ENCODE data around the gene ARHGAP26. TPM values are rescaled to one million over a fixed set of nuclear protein-coding genes. Genes with fewer than 3 reads are reported as not detected.

ARHGAP26 gene
- total and polyA plus RNA-seq, 2 donors (not counting 1 experiment from before 2014, with no cell fraction given) = 4.1 to 6.8 TPM

GRCh38 chr5:143218517-143219170 lies 448.5 kb downstream of the ARHGAP26 start:
- Histone ChIP-seq H3K9ac (ENCODE audit: insufficient read depth, low read length) (no peak overlapping the region), H3K4me1 (ENCODE audit: control insufficient read depth, extremely low read depth, insufficient read depth, low read length) (peaks cover 15% of the 10 kb centered on the region), H3K9me3 (ENCODE audit: control insufficient read depth, insufficient read depth, low read depth, low read length) (no peaks in the 10 kb centered on the region), H3K4me2 (ENCODE audit: extremely low read depth, insufficient read depth, low read length) (no peak overlapping the region), H3K27me3 (ENCODE audit: control insufficient read depth, insufficient read depth, low read length) (no peaks in the 10 kb centered on the region), H3K79me2 (ENCODE audit: control insufficient read depth, insufficient read depth, low read length) (no peaks in the 10 kb centered on the region), H3K27ac (ENCODE audit: insufficient read depth, low read length) (no peak overlapping the region), H3K36me3 (ENCODE audit: control insufficient read depth, insufficient read depth, low read length) (no peaks in the 10 kb centered on the region), H2AFZ (ENCODE audit: low read length) (no peak overlapping the region), H3K4me3 (replicated peaks in 1 of 4; ENCODE audit: control extremely low read depth in 1 of 4, insufficient read depth in 1 of 4, low read depth in 3 of 4, low read length in 4 of 4) (no peak overlapping the region), H4K20me1 (ENCODE audit: control insufficient read depth, extremely low read depth, insufficient read depth, low read length) (no peaks in the 10 kb centered on the region)
- DNase-seq (ENCODE audit: low read depth in 2 of 2) = no peak
- TF ChIP-seq EZH2 (IDR thresholded peaks at IDR 0.05; ENCODE audit: low read length, missing control alignments) = no peak
- no peak for TF ChIP-seq CTCF (conservative IDR thresholded peaks at IDR 0.05 in 1 of 2, IDR thresholded peaks at IDR 0.05 in 1 of 2; ENCODE audit: low read depth in 1 of 2, low read length in 2 of 2)

- Histone ChIP-seq H3K27me3 (ENCODE audit: control insufficient read depth, insufficient read depth, low read length) (no peaks in the 10 kb centered on the region), H3K36me3 (ENCODE audit: control insufficient read depth, insufficient read depth, low read length) (no peaks in the 10 kb centered on the region), H3K4me2 (ENCODE audit: extremely low read depth, insufficient read depth, low read length) (no peak overlapping the region), H3K79me2 (ENCODE audit: control insufficient read depth, insufficient read depth, low read length) (no peaks in the 10 kb centered on the region), H2AFZ (ENCODE audit: low read length) (no peak overlapping the region), H3K9me3 (ENCODE audit: control insufficient read depth, insufficient read depth, low read depth, low read length) (no peaks in the 10 kb centered on the region), H3K27ac (ENCODE audit: insufficient read depth, low read length) (no peak overlapping the region), H3K4me3 (replicated peaks in 1 of 4; ENCODE audit: control extremely low read depth in 1 of 4, insufficient read depth in 1 of 4, low read depth in 3 of 4, low read length in 4 of 4) (no peak overlapping the region), H3K9ac (ENCODE audit: insufficient read depth, low read length) (no peak overlapping the region), H4K20me1 (ENCODE audit: control insufficient read depth, extremely low read depth, insufficient read depth, low read length) (no peaks in the 10 kb centered on the region), H3K4me1 (ENCODE audit: control insufficient read depth, extremely low read depth, insufficient read depth, low read length) (peaks cover 15% of the 10 kb centered on the region)
- DNase-seq (ENCODE audit: low read depth in 2 of 2) = peak in 1 of 2 donors; percentile 46
- no peak for TF ChIP-seq CTCF (conservative IDR thresholded peaks at IDR 0.05 in 1 of 2, IDR thresholded peaks at IDR 0.05 in 1 of 2; ENCODE audit: low read depth in 1 of 2, low read length in 2 of 2)
- no peak for TF ChIP-seq EZH2 (IDR thresholded peaks at IDR 0.05; ENCODE audit: low read length, missing control alignments)
Observed at GRCh38 chr5:143219696-143220095, 449.5 kb downstream of the ARHGAP26 start.

GRCh38 chr5:143220748-143221251 lies 450.6 kb downstream of the ARHGAP26 start:
- DNase-seq (ENCODE audit: low read depth in 2 of 2) = no peak
- Histone ChIP-seq H3K27me3 (ENCODE audit: control insufficient read depth, insufficient read depth, low read length) (no peaks in the 10 kb centered on the region), H3K79me2 (ENCODE audit: control insufficient read depth, insufficient read depth, low read length) (no peaks in the 10 kb centered on the region), H4K20me1 (ENCODE audit: control insufficient read depth, extremely low read depth, insufficient read depth, low read length) (no peaks in the 10 kb centered on the region), H2AFZ (ENCODE audit: low read length) (peak overlapping the region; percentile 57), H3K27ac (ENCODE audit: insufficient read depth, low read length) (peak overlapping the region; percentile 18), H3K9me3 (ENCODE audit: control insufficient read depth, insufficient read depth, low read depth, low read length) (no peaks in the 10 kb centered on the region), H3K36me3 (ENCODE audit: control insufficient read depth, insufficient read depth, low read length) (no peaks in the 10 kb centered on the region), H3K4me3 (replicated peaks in 1 of 4; ENCODE audit: control extremely low read depth in 1 of 4, insufficient read depth in 1 of 4, low read depth in 3 of 4, low read length in 4 of 4) (peak overlapping the region in 1 of 4 experiments; percentile 4), H3K4me1 (ENCODE audit: control insufficient read depth, extremely low read depth, insufficient read depth, low read length) (peaks cover 15% of the 10 kb centered on the region), H3K9ac (ENCODE audit: insufficient read depth, low read length) (no peak overlapping the region), H3K4me2 (ENCODE audit: extremely low read depth, insufficient read depth, low read length) (peak overlapping the region; percentile 70)
- TF ChIP-seq CTCF (conservative IDR thresholded peaks at IDR 0.05 in 1 of 2, IDR thresholded peaks at IDR 0.05 in 1 of 2; ENCODE audit: low read depth in 1 of 2, low read length in 2 of 2) (no peak), EZH2 (IDR thresholded peaks at IDR 0.05; ENCODE audit: low read length, missing control alignments) (no peak)
